Panc1 (cell line): ENCODE results near the gene PDS5B.

ENCODE experiments used
- CTCF ChIP-seq: fragments of 450-650 bp; IDR thresholded peaks from 2 replicates; pipeline ENCODE4 v1.5.1; 2017; ENCODE audit warnings: mild to moderate bottlenecking
- TF ChIP-seq, protein P1 (sequence below), 2 experiments: IDR thresholded peaks; 2 replicates each; pipeline ENCODE4 v1.6.1; 2011 to 2012; ENCODE audit warnings: low read depth in 2 of 2, control low read depth in 1 of 2, low read length in 1 of 2, mild to moderate bottlenecking in 1 of 2, moderate library complexity in 1 of 2; ENCODE audit not compliant: insufficient read depth in 1 of 2

DNA sequence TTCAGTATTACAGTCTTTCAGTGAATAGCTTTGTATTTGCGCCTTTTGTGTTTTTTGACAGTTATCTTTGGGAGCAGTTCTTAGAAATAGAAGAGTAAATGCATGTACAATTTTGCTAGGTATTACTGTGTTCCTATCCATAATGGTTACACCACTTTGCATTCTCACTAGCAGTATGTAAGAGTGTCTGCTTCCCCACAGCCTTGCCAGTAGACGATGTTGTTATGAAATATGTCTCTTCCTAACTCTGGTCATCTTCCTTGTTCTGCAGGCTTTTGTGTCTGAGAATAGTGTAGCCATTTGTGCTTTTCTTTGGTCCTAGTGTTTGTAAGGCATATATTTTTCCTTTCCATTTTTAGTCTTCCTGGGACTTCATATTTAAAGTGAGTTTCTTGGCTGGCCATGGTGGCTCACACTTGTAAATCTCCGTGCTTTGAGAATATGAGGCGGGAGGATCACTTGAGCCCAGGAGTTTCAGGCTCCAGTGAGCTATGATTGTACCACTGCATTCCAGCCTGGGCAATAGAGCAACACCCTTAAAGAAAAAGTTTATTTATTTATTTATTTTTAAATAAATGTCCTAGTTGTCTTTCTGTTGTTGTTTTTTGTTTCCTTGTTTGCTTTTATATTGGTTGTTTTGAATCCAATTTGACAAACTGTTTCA, 140.3 kb downstream of the PDS5B start:
- TF ChIP-seq, protein P1, sequence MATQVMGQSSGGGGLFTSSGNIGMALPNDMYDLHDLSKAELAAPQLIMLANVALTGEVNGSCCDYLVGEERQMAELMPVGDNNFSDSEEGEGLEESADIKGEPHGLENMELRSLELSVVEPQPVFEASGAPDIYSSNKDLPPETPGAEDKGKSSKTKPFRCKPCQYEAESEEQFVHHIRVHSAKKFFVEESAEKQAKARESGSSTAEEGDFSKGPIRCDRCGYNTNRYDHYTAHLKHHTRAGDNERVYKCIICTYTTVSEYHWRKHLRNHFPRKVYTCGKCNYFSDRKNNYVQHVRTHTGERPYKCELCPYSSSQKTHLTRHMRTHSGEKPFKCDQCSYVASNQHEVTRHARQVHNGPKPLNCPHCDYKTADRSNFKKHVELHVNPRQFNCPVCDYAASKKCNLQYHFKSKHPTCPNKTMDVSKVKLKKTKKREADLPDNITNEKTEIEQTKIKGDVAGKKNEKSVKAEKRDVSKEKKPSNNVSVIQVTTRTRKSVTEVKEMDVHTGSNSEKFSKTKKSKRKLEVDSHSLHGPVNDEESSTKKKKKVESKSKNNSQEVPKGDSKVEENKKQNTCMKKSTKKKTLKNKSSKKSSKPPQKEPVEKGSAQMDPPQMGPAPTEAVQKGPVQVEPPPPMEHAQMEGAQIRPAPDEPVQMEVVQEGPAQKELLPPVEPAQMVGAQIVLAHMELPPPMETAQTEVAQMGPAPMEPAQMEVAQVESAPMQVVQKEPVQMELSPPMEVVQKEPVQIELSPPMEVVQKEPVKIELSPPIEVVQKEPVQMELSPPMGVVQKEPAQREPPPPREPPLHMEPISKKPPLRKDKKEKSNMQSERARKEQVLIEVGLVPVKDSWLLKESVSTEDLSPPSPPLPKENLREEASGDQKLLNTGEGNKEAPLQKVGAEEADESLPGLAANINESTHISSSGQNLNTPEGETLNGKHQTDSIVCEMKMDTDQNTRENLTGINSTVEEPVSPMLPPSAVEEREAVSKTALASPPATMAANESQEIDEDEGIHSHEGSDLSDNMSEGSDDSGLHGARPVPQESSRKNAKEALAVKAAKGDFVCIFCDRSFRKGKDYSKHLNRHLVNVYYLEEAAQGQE (IDR thresholded peaks at IDR 0.05; ENCODE audit: insufficient read depth in 1 of 2, low read depth in 2 of 2, low read length in 1 of 2) = no peak
- TF ChIP-seq CTCF = no peak
